OCI-LY1 (cell line): ENCODE measurements around the gene CBL.

Experiments used
- CTCF ChIP-seq: fragments of 200-600 bp; sonication (generic), shearing (Covaris generic); IDR thresholded peaks from 2 replicates; pipeline ENCODE4 v1.5.1; 2017; ENCODE audit warnings: mild to moderate bottlenecking, antibody characterized with exemption, low read length, moderate library complexity, mixed read lengths
- EZH2 ChIP-seq: fragments of 200-600 bp; sonication (generic), shearing (Covaris generic); IDR thresholded peaks from 2 replicates; pipeline ENCODE4 v1.8.0; 2017; ENCODE audit warnings: borderline replicate concordance, mixed run types, mild to moderate bottlenecking, antibody characterized with exemption, low read length, moderate library complexity, mixed read lengths

- TF ChIP-seq CTCF (no peak), EZH2 (no peak)
These were observed 112.3 kb downstream of the CBL start for GRCh38 chr11:119318240-119319135.
